H9 (cell line): ENCODE measurements around the gene CD200. TPM values are rescaled to one million over a fixed set of nuclear protein-coding genes. Genes with fewer than 3 reads are reported as not detected.

Experiments
- DNase-seq: peaks from one replicate; pipeline ENCODE4 v3.0.0-alpha.2; 2017
- H2AFZ ChIP-seq: one replicate; pipeline ENCODE4 v1.6.1; 2013; ENCODE audit warnings: mild to moderate bottlenecking, low read length, control low read depth, moderate library complexity
- H2AK5ac ChIP-seq: 2 replicates; pipeline ENCODE4 v1.6.1; 2013; ENCODE audit warnings: low read length, control low read depth, mixed read lengths; ENCODE audit not compliant: insufficient read length
- H2BK120ac ChIP-seq: one replicate; pipeline ENCODE4 v1.6.1; 2013; ENCODE audit warnings: low read depth, mild to moderate bottlenecking, low read length, control low read depth, inconsistent platforms; ENCODE audit not compliant: poor library complexity, severe bottlenecking
- H2BK12ac ChIP-seq: 2 replicates; pipeline ENCODE4 v1.6.1; 2013; ENCODE audit warnings: low read length, control low read depth, mixed read lengths, low read depth; ENCODE audit not compliant: insufficient read length
- H2BK15ac ChIP-seq: 2 replicates; pipeline ENCODE4 v1.6.1; 2013; ENCODE audit warnings: low read depth, low read length, control low read depth
- H2BK20ac ChIP-seq: one replicate; pipeline ENCODE4 v1.6.1; 2013; ENCODE audit warnings: low read depth, mild to moderate bottlenecking, low read length, control low read depth, inconsistent platforms; ENCODE audit not compliant: poor library complexity, severe bottlenecking
- H2BK5ac ChIP-seq: 2 replicates; pipeline ENCODE4 v1.6.1; 2013; ENCODE audit warnings: low read length, control low read depth, mixed read lengths; ENCODE audit not compliant: insufficient read length
- H3K14ac ChIP-seq: 2 replicates; pipeline ENCODE4 v1.6.1; 2013; ENCODE audit warnings: low read length, control low read depth; ENCODE audit not compliant: insufficient read depth
- H3K18ac ChIP-seq: 2 replicates; pipeline ENCODE4 v1.6.1; 2013; ENCODE audit warnings: low read depth, mild to moderate bottlenecking, mixed read lengths, low read length, control low read depth; ENCODE audit not compliant: insufficient read length
- H3K23ac ChIP-seq: 2 replicates; pipeline ENCODE4 v1.6.1; 2013; ENCODE audit warnings: low read length, control low read depth, mixed read lengths, low read depth; ENCODE audit not compliant: insufficient read length
- H3K23me2 ChIP-seq: 2 replicates; pipeline ENCODE4 v1.6.1; 2013; ENCODE audit warnings: low read depth, mild to moderate bottlenecking, mixed read lengths, low read length, control low read depth; ENCODE audit not compliant: insufficient read length, poor library complexity, severe bottlenecking
- H3K27ac ChIP-seq: 2 replicates; pipeline ENCODE4 v1.5.1; 2013; ENCODE audit warnings: low read length, control low read depth, mixed read lengths, low read depth; ENCODE audit not compliant: insufficient read length
- H3K27me3 ChIP-seq: 2 replicates; pipeline ENCODE4 v1.6.1; 2013; ENCODE audit warnings: low read length, control low read depth, inconsistent platforms; ENCODE audit not compliant: insufficient read depth
- H3K4ac ChIP-seq: 2 replicates; pipeline ENCODE4 v1.6.1; 2013; ENCODE audit warnings: low read depth, mild to moderate bottlenecking, control low read depth, inconsistent platforms, low read length, moderate library complexity
- H3K4me1 ChIP-seq: 2 replicates; pipeline ENCODE4 v1.6.1; 2013; ENCODE audit warnings: low read length, control low read depth, inconsistent platforms; ENCODE audit not compliant: insufficient read depth
- H3K4me2 ChIP-seq: 2 replicates; pipeline ENCODE4 v1.6.1; 2013; ENCODE audit warnings: low read length, control low read depth, mixed read lengths; ENCODE audit not compliant: insufficient read length, insufficient read depth
- H3K56ac ChIP-seq: 2 replicates; pipeline ENCODE4 v1.6.1; 2013; ENCODE audit warnings: low read depth, mild to moderate bottlenecking, mixed read lengths, low read length, control low read depth; ENCODE audit not compliant: insufficient read length
- H3K79me1 ChIP-seq: 2 replicates; pipeline ENCODE4 v1.6.1; 2013; ENCODE audit warnings: low read depth, mild to moderate bottlenecking, moderate library complexity, low read length, control low read depth, inconsistent platforms; ENCODE audit not compliant: insufficient read depth, poor library complexity, severe bottlenecking
- H3K79me2 ChIP-seq: 2 replicates; pipeline ENCODE4 v1.6.1; 2013; ENCODE audit warnings: low read length, control low read depth, inconsistent platforms; ENCODE audit not compliant: insufficient read depth
- H3K9ac ChIP-seq: 2 replicates; pipeline ENCODE4 v1.6.1; 2013; ENCODE audit warnings: low read length, control low read depth, mixed read lengths; ENCODE audit not compliant: insufficient read length; ENCODE audit errors: extremely low read depth
- H3K9me3 ChIP-seq: one replicate; pipeline ENCODE4 v1.6.1; 2013; ENCODE audit warnings: low read depth, low read length, inconsistent platforms; ENCODE audit not compliant: control insufficient read depth
- H3T11ph ChIP-seq: one replicate; pipeline ENCODE4 v1.6.1; 2013; ENCODE audit warnings: mild to moderate bottlenecking, low read length, control low read depth, inconsistent platforms
- H4K20me1 ChIP-seq: one replicate; pipeline ENCODE4 v1.6.1; 2013; ENCODE audit not compliant: control insufficient read depth, insufficient read length, insufficient read depth
- H4K5ac ChIP-seq: 2 replicates; pipeline ENCODE4 v1.6.1; 2013; ENCODE audit warnings: low read depth, mild to moderate bottlenecking, mixed read lengths, low read length, control low read depth; ENCODE audit not compliant: insufficient read length
- H4K8ac ChIP-seq: replicated peaks from 2 replicates; pipeline ENCODE4 v1.6.1; 2013; ENCODE audit warnings: low read length, control low read depth, mixed read lengths, low read depth; ENCODE audit not compliant: insufficient read length
- H4K91ac ChIP-seq: 2 replicates; pipeline ENCODE4 v1.6.1; 2013; ENCODE audit warnings: low read depth, mild to moderate bottlenecking, moderate library complexity, mixed read lengths, low read length, control low read depth; ENCODE audit not compliant: insufficient read length
- H3K27ac Mint-ChIP-seq, 3 experiments: 2 replicates in 2 of 3; 3 replicates in 1 of 3; pipeline ENCODE4 v1.8.0; 2020 to 2021; ENCODE audit warnings: mixed read lengths in 3 of 3, mild to moderate bottlenecking in 1 of 3, moderate library complexity in 1 of 3
- H3K27me3 Mint-ChIP-seq: 2 replicates; pipeline ENCODE4 v1.8.0; 2021; ENCODE audit warnings: low read depth, mild to moderate bottlenecking, moderate library complexity, mixed read lengths
- H3K36me3 Mint-ChIP-seq, 3 experiments: 2 replicates in 2 of 3; 3 replicates in 1 of 3; pipeline ENCODE4 v1.8.0; 2020 to 2021; ENCODE audit warnings: low read depth in 3 of 3, mixed read lengths in 3 of 3; ENCODE audit not compliant: insufficient read depth in 1 of 3
- H3K4me1 Mint-ChIP-seq, 2 experiments: 2 replicates each; pipeline ENCODE4 v1.8.0; 2020; ENCODE audit warnings: mixed read lengths in 2 of 2
- H3K4me3 Mint-ChIP-seq, 2 experiments: 2 replicates in 1 of 2; 3 replicates in 1 of 2; pipeline ENCODE4 v1.8.0; 2020 to 2021; ENCODE audit warnings: mild to moderate bottlenecking in 2 of 2, mixed read lengths in 2 of 2, moderate library complexity in 1 of 2
- H3K9me3 Mint-ChIP-seq, 2 experiments: 2 replicates in 1 of 2; 3 replicates in 1 of 2; pipeline ENCODE4 v1.8.0; 2020; ENCODE audit warnings: mild to moderate bottlenecking in 2 of 2, mixed read lengths in 2 of 2, moderate library complexity in 1 of 2
- total RNA-seq: library from RNA; stranded (reverse); gene quantifications from 2 replicates; pipeline ENCODE4 v1.2.1, GENCODE V29; 2021
- TF ChIP-seq, protein P1 (sequence below): fragments of 200-600 bp; sonication (generic); conservative IDR thresholded peaks from 3 replicates; pipeline ENCODE4 v1.8.0; 2021; ENCODE audit warnings: antibody characterized with exemption, mild to moderate bottlenecking

The CD200 gene
- total RNA-seq, 1 experiment from 2014 or later = 51.6 TPM

DNA sequence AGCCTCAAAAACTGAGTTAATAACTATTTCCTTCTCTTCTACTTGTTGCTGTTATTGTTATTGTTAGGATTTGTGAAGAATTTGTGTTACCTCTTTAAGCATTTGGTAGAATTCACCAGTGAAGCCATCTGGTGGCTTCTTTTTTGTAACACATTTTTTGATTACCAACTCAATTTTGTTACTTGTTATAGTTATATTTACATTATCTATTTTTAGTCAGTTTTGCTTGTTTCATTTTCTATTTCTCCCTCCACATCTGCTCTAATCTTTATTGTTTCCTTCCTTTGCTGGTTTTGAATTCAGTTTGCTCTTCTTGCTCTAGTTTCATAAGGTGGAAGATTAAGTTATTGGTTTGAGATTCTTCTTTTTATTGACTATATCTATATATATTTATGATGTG, 35.2 kb upstream of the CD200 start:
- H2BK5ac ChIP-seq = no peak overlapping the region
- no peak overlapping the region for H3K4me2 ChIP-seq
- H3K56ac ChIP-seq = no peak overlapping the region
- no peak overlapping the region for H3K27ac ChIP-seq
- no peak overlapping the region for H3K23ac ChIP-seq
- H2BK120ac ChIP-seq = no peak overlapping the region
- no peak overlapping the region for H3K14ac ChIP-seq
- H2AFZ ChIP-seq = no peak overlapping the region
- H3K79me2 ChIP-seq = no peaks in the 10 kb centered on the region
- H2BK15ac ChIP-seq = no peak overlapping the region
- no peaks in the 10 kb centered on the region; the same call in 1 of the 2 replicates for H3K4me1 ChIP-seq
- H3K4me3 Mint-ChIP-seq = no peak overlapping the region
- H3K4ac ChIP-seq = no peak overlapping the region
- H2BK12ac ChIP-seq = no peak overlapping the region
- H3K27me3 Mint-ChIP-seq = no peaks in the 10 kb centered on the region
- no peak overlapping the region for H2BK20ac ChIP-seq
- H3K79me1 ChIP-seq = no peaks in the 10 kb centered on the region
- peaks cover 14 to 17% of the 10 kb centered on the region in 2 experiments; a peak in 4 of 5 replicates for H3K9me3 Mint-ChIP-seq
- no peak overlapping the region for H3K27ac Mint-ChIP-seq
- H4K5ac ChIP-seq = no peak overlapping the region
- H3K18ac ChIP-seq = no peak overlapping the region
- TF ChIP-seq, protein P1, sequence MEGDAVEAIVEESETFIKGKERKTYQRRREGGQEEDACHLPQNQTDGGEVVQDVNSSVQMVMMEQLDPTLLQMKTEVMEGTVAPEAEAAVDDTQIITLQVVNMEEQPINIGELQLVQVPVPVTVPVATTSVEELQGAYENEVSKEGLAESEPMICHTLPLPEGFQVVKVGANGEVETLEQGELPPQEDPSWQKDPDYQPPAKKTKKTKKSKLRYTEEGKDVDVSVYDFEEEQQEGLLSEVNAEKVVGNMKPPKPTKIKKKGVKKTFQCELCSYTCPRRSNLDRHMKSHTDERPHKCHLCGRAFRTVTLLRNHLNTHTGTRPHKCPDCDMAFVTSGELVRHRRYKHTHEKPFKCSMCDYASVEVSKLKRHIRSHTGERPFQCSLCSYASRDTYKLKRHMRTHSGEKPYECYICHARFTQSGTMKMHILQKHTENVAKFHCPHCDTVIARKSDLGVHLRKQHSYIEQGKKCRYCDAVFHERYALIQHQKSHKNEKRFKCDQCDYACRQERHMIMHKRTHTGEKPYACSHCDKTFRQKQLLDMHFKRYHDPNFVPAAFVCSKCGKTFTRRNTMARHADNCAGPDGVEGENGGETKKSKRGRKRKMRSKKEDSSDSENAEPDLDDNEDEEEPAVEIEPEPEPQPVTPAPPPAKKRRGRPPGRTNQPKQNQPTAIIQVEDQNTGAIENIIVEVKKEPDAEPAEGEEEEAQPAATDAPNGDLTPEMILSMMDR = no peak
- H3K9ac ChIP-seq = no peak overlapping the region
- H3K4me1 Mint-ChIP-seq = peaks cover 19 to 39% of the 10 kb centered on the region in 2 experiments
- no peaks in the 10 kb centered on the region for H4K20me1 ChIP-seq
- no peaks in the 10 kb centered on the region for H3K27me3 ChIP-seq
- H3T11ph ChIP-seq = no peak overlapping the region
- no peak overlapping the region for H4K91ac ChIP-seq
- no peak overlapping the region for H2AK5ac ChIP-seq
- no peak overlapping the region for H4K8ac ChIP-seq
- no peaks in the 10 kb centered on the region for H3K9me3 ChIP-seq
- H3K36me3 Mint-ChIP-seq = peaks cover 3 to 46% (median 18%) of the 10 kb centered on the region in 3 experiments; a peak in 6 of 7 replicates
- H3K23me2 ChIP-seq = peaks cover 3% of the 10 kb centered on the region
- DNase-seq = no peak
